Activated CD8-positive, alpha-beta T cell treated with anti-CD3 and anti-CD28 coated beads, Interleukin-2, amount 10 ng/mL, durations not matched to agents 7 days and 5 days (primary cell): ENCODE measurements around the gene SPTLC3. TPM values are rescaled to one million over a fixed set of nuclear protein-coding genes. Genes with fewer than 3 reads are reported as not detected.

Source experiments
- ATAC-seq: fragments of 150-1000 bp; cut with Tn5 transposase; one replicate; pipeline ENCODE4 v1.10.0; 2021; ENCODE audit warnings: moderate library complexity
- CTCF ChIA-PET: fragments of 350-600 bp; sonication (Branson Sonifier 250); formaldehyde crosslinking; loops from one replicate; lab custom pipeline; 2021; ENCODE audit warnings: antibody characterized with exemption; lab: Charles Lee
- POLR2A ChIA-PET: fragments of 350-600 bp; sonication (Branson Sonifier 250); formaldehyde crosslinking; loops from one replicate; lab custom pipeline; 2021; ENCODE audit warnings: antibody characterized with exemption; lab: Charles Lee
- DNase-seq: peaks from one replicate; pipeline ENCODE4 v3.0.0-alpha.2; 2020
- H3K27ac Mint-ChIP-seq: one replicate; pipeline ENCODE4 v1.8.0; 2021; ENCODE audit warnings: mild to moderate bottlenecking, mixed read lengths
- H3K27me3 Mint-ChIP-seq: one replicate; pipeline ENCODE4 v1.8.0; 2021; ENCODE audit warnings: low read depth, mixed read lengths
- H3K36me3 Mint-ChIP-seq: one replicate; pipeline ENCODE4 v1.8.0; 2021; ENCODE audit warnings: low read depth, mixed read lengths
- H3K4me1 Mint-ChIP-seq: one replicate; pipeline ENCODE4 v1.8.0; 2021; ENCODE audit warnings: low read depth, mixed read lengths
- H3K4me3 Mint-ChIP-seq: one replicate; pipeline ENCODE4 v1.8.0; 2021; ENCODE audit warnings: mild to moderate bottlenecking, mixed read lengths
- H3K9me3 Mint-ChIP-seq: one replicate; pipeline ENCODE4 v1.8.0; 2022; ENCODE audit warnings: mixed read lengths; ENCODE audit not compliant: insufficient read depth
- total RNA-seq, 2 experiments: library from RNA; stranded (reverse); gene quantifications; one replicate each; pipeline ENCODE4 v1.2.3, GENCODE V29; 2021

Gene SPTLC3
- total RNA-seq, 2 experiments from 2014 or later = 0.05 to 0.37 TPM

DNA sequence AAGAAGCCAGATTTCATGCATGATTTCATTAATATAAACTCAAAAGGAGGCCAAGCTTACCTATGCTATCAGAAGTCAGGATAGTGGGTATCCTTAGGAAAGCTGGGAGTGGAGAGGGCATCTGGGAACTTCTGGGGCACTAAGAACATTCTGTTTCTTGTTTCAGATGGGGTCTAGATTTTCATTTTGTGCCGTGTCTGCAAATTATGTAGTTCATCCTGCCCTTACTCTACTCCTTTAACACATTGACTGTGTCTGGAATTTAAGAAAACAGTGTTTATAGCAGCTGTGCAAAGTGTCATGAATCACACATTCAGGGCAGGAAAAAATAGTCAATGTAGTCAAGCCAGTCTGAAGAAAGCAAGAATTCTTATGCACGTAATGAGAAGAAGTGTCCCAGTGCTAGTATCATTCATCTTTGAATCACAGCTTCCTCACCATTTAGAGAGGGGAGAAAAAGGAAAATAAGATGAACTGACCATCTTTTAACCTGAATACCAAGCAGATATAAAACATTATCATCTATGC, 11.6 kb upstream of the SPTLC3 start:
- no peak for ATAC-seq
- Mint-ChIP-seq H3K27me3 (no peaks in the 10 kb centered on the region), H3K36me3 (no peaks in the 10 kb centered on the region), H3K27ac (no peak overlapping the region), H3K4me3 (no peak overlapping the region), H3K4me1 (no peaks in the 10 kb centered on the region), H3K9me3 (no peaks in the 10 kb centered on the region)
- ChIA-PET POLR2A (no interaction called here), CTCF (no interaction called here)
- DNase-seq = no peak

DNA sequence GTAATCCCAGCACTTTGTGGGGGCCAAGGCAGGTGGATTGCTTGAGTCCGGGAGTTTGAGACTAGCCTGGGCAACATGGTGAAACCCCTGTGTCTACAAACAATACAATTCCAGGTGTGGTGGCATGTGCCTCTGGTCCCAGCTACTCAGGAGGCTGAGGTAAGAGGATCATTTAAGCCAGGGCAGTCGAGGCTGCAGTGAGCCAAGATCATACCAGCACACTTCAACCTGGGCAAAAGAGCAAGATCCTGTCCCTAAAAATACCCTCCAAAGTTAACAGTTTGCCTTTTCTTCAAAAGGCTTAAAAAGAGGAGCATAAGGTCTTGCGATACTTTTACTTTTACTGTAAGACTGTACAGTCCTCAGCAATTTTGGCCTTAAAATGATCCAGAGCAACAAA, 10.7 kb upstream of the SPTLC3 start:
- H3K27me3 Mint-ChIP-seq = no peaks in the 10 kb centered on the region
- no peaks in the 10 kb centered on the region for H3K4me1 Mint-ChIP-seq
- no peaks in the 10 kb centered on the region for H3K36me3 Mint-ChIP-seq
- no peak overlapping the region for H3K27ac Mint-ChIP-seq
- no peak overlapping the region for H3K4me3 Mint-ChIP-seq
- CTCF ChIA-PET = no interaction called here
- POLR2A ChIA-PET = no interaction called here
- ATAC-seq = no peak
- DNase-seq = no peak
- H3K9me3 Mint-ChIP-seq = no peaks in the 10 kb centered on the region

DNA sequence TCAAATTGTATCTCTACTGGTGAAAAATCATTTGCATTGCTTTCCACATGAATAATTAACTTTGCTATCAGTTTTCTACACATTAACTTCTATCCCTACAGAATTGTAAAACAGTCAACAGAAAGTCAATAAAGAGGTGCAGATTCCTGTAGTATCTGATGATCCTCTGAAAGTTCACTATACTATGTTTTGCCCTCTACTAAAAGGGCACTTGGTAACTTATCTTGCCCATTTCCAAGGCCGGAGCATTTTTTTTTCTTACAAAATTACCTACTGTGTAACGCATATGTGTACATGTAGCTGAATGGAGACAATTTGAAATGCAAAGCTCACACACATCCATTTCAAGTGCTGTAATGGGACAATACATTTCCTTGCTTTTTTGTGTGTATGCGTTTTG, 9.6 kb upstream of the SPTLC3 start:
- Mint-ChIP-seq H3K9me3 (no peaks in the 10 kb centered on the region), H3K36me3 (no peaks in the 10 kb centered on the region)
- no peak for ATAC-seq

DNA sequence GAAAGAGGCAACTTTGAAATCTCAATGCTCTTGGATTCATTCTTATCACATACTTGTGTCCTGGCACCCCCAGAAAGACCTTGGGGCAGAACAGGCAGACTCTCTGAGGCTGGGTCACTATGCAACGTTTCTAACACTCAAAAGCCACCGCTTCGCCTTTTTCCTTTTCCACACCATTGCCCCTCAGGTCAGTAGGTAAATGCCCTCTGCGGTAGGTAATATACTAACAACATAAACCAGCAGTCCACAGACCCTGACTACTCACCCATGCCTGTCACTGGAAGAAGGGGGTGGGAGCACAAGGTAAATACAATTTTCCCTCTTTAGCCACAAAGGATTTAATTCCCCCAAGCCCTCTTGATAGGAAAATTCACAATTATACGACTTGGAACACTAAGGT, 6.5 kb upstream of the SPTLC3 start:
- no peaks in the 10 kb centered on the region for H3K9me3 Mint-ChIP-seq
- POLR2A ChIA-PET = no interaction called here
- CTCF ChIA-PET = no interaction called here
- H3K27ac Mint-ChIP-seq = no peak overlapping the region
- DNase-seq = no peak
- no peak for ATAC-seq
- H3K36me3 Mint-ChIP-seq = no peaks in the 10 kb centered on the region
- peaks cover 3% of the 10 kb centered on the region for H3K27me3 Mint-ChIP-seq
- no peaks in the 10 kb centered on the region for H3K4me1 Mint-ChIP-seq
- H3K4me3 Mint-ChIP-seq = no peak overlapping the region

More for the DNA sequence above, 9.6 kb upstream of the SPTLC3 start:
- CTCF ChIA-PET = no interaction called here
- no peak overlapping the region for H3K27ac Mint-ChIP-seq
- H3K4me1 Mint-ChIP-seq = no peaks in the 10 kb centered on the region
- POLR2A ChIA-PET = no interaction called here
- no peak overlapping the region for H3K4me3 Mint-ChIP-seq
- DNase-seq = no peak
- peaks cover 3% of the 10 kb centered on the region for H3K27me3 Mint-ChIP-seq

DNA sequence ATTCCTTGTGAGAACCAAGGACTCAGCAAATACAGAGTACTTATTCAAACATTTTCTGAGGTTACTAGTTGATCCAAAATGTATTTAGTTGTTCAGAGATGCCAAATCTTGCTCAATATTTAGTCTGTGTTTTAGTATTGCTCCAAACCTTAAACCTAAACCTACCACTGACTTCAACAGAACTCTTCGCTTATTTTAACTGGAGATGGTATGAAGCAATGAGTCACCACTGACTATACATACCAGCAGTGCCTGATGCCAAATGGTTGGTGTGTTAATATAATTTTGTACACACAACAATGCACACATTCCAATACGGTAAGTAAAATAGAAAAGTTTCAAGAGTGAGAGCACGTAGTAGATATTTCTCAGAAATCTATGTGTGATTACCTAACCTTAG, 1.9 kb upstream of the SPTLC3 start:
- H3K27ac Mint-ChIP-seq = no peak overlapping the region
- POLR2A ChIA-PET = no interaction called here

DNA sequence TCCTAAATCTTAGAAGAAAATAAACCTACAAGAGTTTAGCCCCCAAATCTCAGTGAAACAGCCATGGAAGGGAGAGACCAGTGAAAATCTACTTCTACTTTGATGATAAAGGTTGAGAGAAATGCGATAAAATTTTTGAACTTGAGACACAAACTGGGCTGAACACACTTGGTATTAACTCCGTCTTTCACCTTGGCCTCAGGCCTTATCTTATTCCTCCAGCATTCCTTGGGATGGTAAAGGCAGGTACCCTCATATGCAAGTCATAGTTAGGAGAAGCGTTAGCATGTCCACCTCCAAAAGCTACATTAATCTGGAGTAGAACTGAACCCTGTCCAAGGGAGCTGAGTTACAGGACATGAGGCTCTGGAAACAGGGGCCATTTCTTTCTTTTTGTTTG, 1.2 kb upstream of the SPTLC3 start:
- Mint-ChIP-seq H3K9me3 (no peaks in the 10 kb centered on the region), H3K27me3 (peaks cover 3% of the 10 kb centered on the region), H3K4me3 (no peak overlapping the region), H3K27ac (no peak overlapping the region), H3K4me1 (peaks cover 21% of the 10 kb centered on the region), H3K36me3 (no peaks in the 10 kb centered on the region)
- POLR2A ChIA-PET = no interaction called here
- CTCF ChIA-PET = no interaction called here
- ATAC-seq = no peak
- DNase-seq = no peak

More for the DNA sequence above, 1.9 kb upstream of the SPTLC3 start:
- no peak overlapping the region for H3K4me3 Mint-ChIP-seq
- DNase-seq (no peak), ATAC-seq (no peak)
- H3K4me1 Mint-ChIP-seq = peaks cover 21% of the 10 kb centered on the region
- no peaks in the 10 kb centered on the region for H3K9me3 Mint-ChIP-seq
- H3K36me3 Mint-ChIP-seq = no peaks in the 10 kb centered on the region
- peaks cover 3% of the 10 kb centered on the region for H3K27me3 Mint-ChIP-seq
- CTCF ChIA-PET = no interaction called here

DNA sequence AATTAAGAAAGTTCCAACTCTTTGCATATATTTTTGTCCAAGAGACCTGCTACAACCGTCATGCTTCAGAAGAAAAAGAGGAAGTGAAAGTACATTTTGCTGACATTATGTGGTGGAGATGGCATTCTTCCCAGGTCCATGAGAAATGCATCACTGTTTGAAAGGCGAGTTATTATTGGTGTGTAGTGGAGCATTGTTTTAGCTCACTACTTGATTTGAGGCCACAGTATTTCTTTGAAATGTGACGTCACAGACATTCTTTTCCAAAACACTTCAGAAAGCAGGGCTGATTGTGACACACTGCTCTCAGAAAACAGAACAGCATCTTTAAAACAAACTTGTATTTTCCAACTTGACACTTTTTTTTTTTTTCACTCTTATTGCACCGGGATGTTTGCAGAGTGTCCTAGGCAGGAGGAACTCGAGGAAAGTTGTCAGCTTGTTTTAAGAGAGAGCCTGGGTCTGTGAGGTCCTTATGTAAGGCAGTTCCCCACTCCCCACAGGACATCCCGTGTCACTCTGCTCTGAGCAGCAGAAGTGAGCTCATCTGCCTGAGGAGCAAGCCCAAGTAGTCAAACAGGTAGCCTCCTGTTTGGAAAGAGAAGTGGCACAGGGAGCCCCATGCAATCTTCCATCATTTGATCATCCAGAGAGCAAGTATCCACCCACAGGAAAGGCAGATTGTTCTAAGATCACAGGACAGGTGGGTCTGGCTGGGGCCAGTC, 1.1 kb downstream of the SPTLC3 start:
- no peak for DNase-seq
- peak overlapping the region; percentile 42 for H3K4me3 Mint-ChIP-seq
- H3K27me3 Mint-ChIP-seq = peaks cover 2% of the 10 kb centered on the region
- peaks cover 21% of the 10 kb centered on the region for H3K4me1 Mint-ChIP-seq
- H3K36me3 Mint-ChIP-seq = no peaks in the 10 kb centered on the region
- ATAC-seq = peak; percentile 74
- no peaks in the 10 kb centered on the region for H3K9me3 Mint-ChIP-seq
- POLR2A ChIA-PET = interaction anchor here (0.7 kb wide), 1 partner anchor 75 kb away, joined by 3 read pairs; no protein-coding TSS in a partner anchor
- CTCF ChIA-PET = interaction anchor here (0.9 to 1.3 kb wide), 2 partner anchors 17 to 248 kb away, joined by 3 to 5 read pairs; no protein-coding TSS in a partner anchor
- peak overlapping the region; percentile 4 for H3K27ac Mint-ChIP-seq

DNA sequence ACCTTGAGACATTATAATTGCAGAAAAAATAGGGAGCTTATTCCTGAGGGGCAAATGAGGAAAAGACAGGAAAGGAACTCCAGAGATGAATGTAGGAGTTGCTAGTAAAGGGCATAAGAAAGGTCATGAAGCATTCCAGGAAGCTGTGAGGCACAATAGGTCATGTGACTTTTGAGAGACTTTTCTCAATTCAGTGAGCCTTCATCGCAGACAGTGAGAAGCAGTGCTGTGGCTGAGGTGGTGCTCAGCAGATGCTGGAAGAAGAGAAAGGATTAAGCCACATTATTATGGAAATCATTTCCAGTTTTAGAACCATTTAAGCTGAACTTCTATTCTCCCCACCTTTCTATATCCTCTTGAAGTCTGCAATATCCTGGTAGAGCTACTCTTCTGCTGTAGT, 4.1 kb downstream of the SPTLC3 start:
- H3K27me3 Mint-ChIP-seq = peaks cover 2% of the 10 kb centered on the region
- ATAC-seq (no peak), DNase-seq (no peak)
- H3K27ac Mint-ChIP-seq = no peak overlapping the region
- CTCF ChIA-PET = no interaction called here
- H3K9me3 Mint-ChIP-seq = no peaks in the 10 kb centered on the region
- peaks cover 21% of the 10 kb centered on the region for H3K4me1 Mint-ChIP-seq
- POLR2A ChIA-PET = no interaction called here
- H3K36me3 Mint-ChIP-seq = no peaks in the 10 kb centered on the region
- no peak overlapping the region for H3K4me3 Mint-ChIP-seq

DNA sequence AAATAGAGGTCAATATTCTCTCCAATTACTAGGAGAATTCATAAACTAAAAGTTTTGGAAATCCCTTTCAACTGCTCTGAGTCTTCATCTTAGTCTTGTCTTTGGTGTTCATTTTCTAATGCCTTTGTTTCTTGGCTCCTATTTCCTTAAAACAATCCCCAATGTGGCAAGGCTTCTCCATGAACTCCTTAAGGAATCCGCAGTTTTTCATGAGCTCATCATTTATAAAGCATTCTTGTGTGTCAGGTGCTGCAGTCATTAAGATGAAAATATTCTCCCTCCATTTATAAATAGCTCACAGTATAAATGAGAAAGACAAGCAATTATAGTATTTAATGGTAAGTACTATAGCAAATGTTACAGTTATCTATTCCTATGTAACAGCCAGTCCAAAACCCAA, 4.6 kb downstream of the SPTLC3 start:
- ATAC-seq = no peak
- H3K9me3 Mint-ChIP-seq = no peaks in the 10 kb centered on the region
- H3K4me1 Mint-ChIP-seq = peaks cover 21% of the 10 kb centered on the region
- ChIA-PET CTCF (no interaction called here), POLR2A (no interaction called here)
- H3K36me3 Mint-ChIP-seq = no peaks in the 10 kb centered on the region
- no peak overlapping the region for H3K27ac Mint-ChIP-seq
- peaks cover 2% of the 10 kb centered on the region for H3K27me3 Mint-ChIP-seq
- no peak overlapping the region for H3K4me3 Mint-ChIP-seq
- no peak for DNase-seq

DNA sequence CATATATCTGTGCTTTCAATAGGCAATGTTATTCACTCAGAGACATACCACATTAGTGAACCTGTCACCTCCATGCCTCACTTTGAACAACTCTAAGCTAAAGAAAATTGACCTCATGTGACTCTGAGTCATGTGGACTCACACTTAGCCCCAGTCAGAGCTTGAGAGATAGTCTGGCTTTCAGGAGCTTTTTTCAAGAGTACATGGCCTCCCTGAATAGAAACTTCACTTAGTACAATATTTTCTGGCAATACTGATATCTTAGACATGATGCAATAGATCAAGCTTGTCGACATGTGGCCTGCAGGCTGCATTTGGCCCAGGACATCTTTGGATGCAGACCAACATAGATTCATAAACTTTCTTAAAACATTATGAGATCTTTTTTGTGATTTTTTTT, 8.5 kb downstream of the SPTLC3 start:
- Mint-ChIP-seq H3K9me3 (no peaks in the 10 kb centered on the region), H3K27ac (no peak overlapping the region), H3K36me3 (no peaks in the 10 kb centered on the region), H3K27me3 (peaks cover 2% of the 10 kb centered on the region), H3K4me1 (no peaks in the 10 kb centered on the region), H3K4me3 (no peak overlapping the region)
- ATAC-seq (no peak), DNase-seq (no peak)
- CTCF ChIA-PET = no interaction called here
- POLR2A ChIA-PET = no interaction called here

DNA sequence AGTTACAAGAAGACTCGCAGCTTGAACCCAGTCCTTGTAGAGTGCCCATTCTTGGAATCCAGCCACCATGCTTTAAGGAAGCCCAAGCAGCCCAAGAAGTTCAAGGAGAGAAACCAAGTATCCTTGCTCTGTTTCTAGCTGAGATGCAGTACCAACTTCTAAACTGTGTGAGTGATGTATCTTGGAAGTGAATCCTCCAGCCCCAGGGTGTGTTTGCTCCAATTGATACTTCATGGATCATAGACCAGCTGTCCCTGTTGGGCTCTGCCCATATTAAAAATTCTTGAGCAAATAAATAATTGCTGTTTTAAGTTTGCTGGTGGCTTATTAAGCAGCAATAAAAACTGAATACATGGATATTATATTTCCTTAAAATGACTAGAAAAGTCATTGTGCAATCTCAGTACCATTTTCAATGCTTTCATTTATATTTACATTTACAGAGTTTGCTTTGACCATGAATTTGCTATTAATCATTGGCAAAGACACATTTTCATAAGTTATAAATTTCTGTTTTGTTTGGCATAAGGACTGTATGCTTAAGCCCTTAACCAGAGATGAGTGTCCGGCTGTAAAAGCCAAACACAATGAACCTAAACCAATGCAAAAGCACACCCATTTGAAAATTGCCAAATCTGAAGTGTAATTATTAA, 9.2 kb downstream of the SPTLC3 start:
- ChIA-PET CTCF (no interaction called here), POLR2A (no interaction called here)
- no peak for DNase-seq

DNA sequence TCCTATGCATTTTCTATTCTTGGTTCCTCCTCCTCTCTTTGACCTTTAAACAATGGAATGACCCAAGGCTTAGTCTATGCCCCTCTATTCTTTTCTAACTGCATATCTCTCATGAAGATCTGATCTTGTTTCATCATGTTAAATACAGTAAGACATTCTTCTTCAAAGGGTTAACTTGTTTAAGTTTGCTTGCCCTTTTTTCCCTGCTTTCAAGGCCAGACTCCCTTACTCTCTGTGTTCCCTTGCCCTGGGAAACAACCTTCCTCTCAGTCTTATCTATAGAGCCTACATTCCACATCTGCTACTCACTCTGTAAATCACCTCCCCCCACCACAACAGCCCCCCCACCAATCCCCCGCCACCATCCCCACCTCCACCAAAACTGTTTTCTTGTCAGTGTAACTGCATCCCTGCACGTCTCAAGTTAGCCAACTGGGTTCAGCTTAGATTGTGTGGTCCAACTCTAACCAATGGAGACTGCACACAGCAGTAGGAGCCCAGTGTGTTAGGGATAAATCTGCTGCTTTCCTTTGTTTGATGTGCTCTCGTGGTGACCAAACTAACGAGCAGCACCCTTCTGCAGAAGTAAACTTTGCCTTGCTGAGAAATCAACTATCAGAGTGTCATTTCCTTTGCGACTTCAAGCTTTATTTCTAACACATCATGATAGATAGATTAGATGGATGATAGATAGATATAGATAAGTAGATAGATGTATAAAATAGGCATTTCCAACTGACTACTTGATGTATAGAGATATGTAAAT, 12.6 kb downstream of the SPTLC3 start:
- POLR2A ChIA-PET = no interaction called here

More for the DNA sequence above, 9.2 kb downstream of the SPTLC3 start:
- Mint-ChIP-seq H3K4me3 (no peak overlapping the region), H3K27ac (no peak overlapping the region), H3K36me3 (no peaks in the 10 kb centered on the region), H3K27me3 (peaks cover 2% of the 10 kb centered on the region), H3K4me1 (no peaks in the 10 kb centered on the region), H3K9me3 (no peaks in the 10 kb centered on the region)
- no peak for ATAC-seq

More for the DNA sequence above, 12.6 kb downstream of the SPTLC3 start:
- Mint-ChIP-seq H3K9me3 (no peaks in the 10 kb centered on the region), H3K27me3 (no peaks in the 10 kb centered on the region), H3K4me3 (no peak overlapping the region), H3K36me3 (no peaks in the 10 kb centered on the region), H3K4me1 (no peaks in the 10 kb centered on the region), H3K27ac (no peak overlapping the region)
- no peak for DNase-seq
- CTCF ChIA-PET = no interaction called here
- ATAC-seq = no peak
